ENCODE data around the gene MTPN.

MTPN gene

DNA sequence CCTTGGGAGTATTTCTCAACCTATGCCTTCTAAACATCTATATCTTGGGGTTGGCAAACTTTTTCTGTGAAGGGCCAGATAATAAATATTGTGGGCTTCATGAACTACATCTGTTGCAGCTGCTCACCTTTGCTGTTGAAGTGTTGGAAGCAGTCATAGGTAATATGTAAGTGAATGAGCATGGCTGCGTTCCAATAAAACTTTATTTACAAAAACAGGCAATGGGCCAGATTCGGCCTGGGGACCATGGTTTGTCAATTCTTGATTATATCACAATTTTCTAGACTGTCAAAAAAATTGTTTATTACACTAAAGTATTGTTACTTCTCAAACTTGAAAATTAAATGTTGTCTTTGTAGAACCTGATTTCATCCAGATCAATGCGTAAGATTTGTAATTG is 54.9 kb downstream of the MTPN start:
- no peak for DNase-seq

DNA sequence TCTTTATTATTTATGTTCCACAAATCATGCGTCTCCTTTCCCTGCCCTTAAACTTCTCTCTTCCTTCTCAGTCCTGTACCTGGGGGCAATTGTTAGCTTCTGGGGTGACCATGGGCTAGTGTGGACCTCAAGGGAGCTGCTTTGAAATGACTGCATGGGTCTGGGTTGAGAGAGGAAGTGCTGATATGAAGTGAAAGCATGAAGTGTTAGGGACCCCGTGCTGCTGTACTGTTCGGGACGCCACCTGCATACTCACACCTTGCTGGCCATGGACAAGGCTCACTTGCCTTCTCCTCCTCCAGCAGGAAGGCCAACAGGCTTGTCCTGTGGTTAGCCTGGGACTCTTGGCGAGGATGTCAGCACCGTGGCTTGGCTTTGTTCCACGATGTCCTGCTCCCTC is 56.7 kb downstream of the MTPN start:
- no peak for DNase-seq

- DNase-seq = no peak
Observed at GRCh38 chr7:135919071-135919841, 57.9 kb downstream of the MTPN start.

GRCh38 chr7:135918134-135918533 is 59.0 kb downstream of the MTPN start:
- DNase-seq = no peak

- DNase-seq = no peak
Observed at GRCh38 chr7:135917721-135918120, 59.4 kb downstream of the MTPN start.

GRCh38 chr7:135914346-135914745 is 62.8 kb downstream of the MTPN start:
- no peak for DNase-seq

GRCh38 chr7:135913404-135913803 is 63.8 kb downstream of the MTPN start:
- DNase-seq = no peak

GRCh38 chr7:135911099-135911498 is 66.1 kb downstream of the MTPN start:
- no peak for DNase-seq

DNA sequence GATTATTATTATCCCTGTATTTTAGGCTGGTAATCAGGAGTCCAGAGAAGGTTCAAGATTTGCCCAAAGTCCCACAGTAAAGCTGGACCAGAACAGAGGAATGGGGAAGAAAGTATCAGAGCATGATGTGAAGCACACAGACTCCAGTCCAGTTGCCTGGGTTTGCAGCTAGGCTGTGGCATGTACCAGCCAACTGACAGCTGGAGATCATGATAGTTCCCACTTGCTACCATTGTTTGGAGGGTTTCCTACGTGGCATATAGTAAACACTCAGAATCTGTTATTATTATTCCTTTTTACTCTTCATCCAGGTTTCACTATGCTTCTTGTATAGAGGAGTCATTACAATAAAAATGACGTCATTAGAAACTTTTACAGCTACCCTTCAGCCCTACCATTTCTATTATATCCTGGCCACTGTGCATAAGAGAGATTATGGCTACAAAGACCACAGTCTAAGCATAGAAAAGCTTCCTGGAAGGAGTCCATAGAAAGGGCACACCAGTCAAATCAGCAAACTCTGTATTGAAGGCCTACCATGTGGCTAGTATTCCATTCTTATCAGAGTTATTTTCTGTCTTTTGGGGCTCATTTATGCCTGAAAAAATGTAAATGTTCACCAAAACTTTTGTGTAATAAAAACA is 66.6 kb downstream of the MTPN start:
- DNase-seq = no peak

- DNase-seq = no peak
Observed at GRCh38 chr7:135905858-135906257, 71.3 kb downstream of the MTPN start.

GRCh38 chr7:135905355-135905754 is 71.8 kb downstream of the MTPN start:
- DNase-seq = no peak

DNA sequence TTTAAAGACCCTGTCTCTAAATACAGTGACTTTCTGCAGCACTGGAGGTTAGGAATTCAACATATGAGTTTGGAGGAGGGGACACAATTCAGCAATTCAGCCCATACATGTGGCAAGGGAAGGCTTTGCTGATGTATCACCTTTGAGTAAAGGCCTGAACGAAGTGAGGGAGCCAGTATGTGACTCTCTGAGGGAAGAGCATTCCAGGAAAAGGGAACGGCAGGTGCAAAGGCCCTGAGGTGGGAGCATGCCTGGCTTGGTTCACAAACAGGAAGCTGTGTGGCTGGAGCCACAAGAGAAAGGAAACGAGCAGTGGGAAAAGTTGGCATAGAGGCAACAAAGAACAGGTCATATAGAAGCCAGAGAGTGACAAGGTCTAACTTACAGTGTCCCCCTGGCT is 72.9 kb downstream of the MTPN start:
- DNase-seq = no peak

DNA sequence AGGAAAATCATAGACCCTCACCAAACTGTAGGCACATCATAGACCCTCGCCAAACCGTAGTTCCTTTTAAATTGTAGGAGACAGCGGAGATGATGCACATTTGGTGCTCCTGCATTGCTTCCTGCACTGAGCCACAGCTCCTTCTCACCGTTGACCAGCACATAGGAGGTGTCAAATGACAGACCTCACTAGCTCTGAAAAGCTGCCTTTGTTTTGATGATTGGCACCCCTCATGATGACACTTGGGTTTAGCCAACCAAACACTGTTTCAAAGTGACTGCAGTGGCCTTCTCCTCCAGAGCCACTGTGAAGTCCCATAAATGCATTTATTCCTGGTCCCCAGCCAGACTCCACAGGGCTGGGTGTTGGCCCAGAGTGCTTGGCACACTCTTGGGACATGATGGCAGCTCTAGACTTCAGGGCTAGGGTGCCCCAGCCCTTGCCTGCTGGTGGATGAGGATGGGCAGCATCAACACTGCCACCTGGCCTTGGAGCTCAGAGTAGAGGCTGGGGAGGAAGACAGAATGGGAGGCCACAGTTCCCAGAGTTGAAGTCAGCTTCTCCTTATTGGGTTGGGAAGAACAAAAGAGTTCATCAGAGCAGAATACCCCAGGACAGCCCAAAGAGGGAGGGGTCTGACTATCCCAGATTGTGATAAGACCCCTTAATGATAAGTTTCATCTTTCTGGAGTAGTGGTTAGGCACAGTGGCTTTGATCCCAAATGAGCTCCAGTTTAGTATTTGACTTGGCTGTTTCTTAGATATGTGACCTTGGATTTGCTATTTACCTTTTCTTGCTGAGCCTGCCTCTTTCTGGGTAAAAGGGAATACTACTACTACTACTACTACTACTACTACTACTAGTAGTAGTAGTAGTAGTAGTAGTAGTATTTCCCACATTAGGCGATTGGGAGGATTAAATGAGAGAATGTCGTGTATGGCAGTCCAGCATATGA is 75.3 kb downstream of the MTPN start:
- no peak for DNase-seq

DNA sequence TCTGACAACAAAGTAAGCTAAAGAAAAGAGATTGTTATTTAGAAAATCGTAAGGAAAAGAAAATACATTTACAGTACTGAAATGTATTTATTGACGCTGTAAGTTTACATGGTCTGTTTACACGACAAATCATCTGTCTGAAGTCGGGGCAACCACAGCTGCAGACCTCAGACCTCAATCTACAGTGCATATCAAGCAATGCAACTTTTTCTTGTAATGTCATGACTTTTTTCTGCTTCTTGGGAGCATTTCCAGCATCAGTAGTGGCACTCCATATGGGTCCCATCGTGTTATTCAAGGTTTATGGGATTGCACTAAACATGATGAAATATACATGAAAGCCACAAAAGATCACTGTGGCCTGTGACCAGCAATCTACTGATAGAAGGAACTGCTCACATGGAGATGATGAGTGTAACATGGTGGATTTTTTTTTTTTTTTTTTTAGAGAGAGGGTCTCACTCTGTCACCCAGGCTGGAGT is 77.1 kb downstream of the MTPN start:
- no peak for DNase-seq

GRCh38 chr7:135899458-135900064 is 77.6 kb downstream of the MTPN start:
- no peak for DNase-seq

GRCh38 chr7:135898226-135898625 is 78.9 kb downstream of the MTPN start:
- DNase-seq = no peak

GRCh38 chr7:135894816-135895215 is 82.3 kb downstream of the MTPN start:
- DNase-seq = no peak

DNA sequence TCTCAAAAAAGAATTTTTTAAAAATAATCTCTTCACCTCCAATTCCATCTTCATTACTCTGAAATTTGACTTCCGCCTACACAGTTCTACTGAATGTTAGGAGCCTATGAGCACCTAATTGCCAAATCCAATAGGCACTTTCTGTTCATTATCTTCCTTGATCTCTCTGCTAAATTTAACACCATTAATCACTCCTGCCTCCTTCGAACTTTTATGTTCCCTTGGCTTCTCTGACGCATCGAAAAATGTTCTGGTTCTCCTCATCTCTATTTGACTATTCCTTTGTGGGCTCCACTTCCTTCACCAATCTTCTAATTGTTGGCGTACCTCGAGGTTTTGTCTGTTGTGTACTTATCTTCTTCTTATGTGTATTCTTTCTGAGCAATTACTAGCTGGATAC is 87.3 kb downstream of the MTPN start:
- no peak for DNase-seq

GRCh38 chr7:135888740-135889139 is 88.4 kb downstream of the MTPN start:
- no peak for DNase-seq

- DNase-seq = no peak
Observed at GRCh38 chr7:135886345-135887132, 90.6 kb downstream of the MTPN start.

DNA sequence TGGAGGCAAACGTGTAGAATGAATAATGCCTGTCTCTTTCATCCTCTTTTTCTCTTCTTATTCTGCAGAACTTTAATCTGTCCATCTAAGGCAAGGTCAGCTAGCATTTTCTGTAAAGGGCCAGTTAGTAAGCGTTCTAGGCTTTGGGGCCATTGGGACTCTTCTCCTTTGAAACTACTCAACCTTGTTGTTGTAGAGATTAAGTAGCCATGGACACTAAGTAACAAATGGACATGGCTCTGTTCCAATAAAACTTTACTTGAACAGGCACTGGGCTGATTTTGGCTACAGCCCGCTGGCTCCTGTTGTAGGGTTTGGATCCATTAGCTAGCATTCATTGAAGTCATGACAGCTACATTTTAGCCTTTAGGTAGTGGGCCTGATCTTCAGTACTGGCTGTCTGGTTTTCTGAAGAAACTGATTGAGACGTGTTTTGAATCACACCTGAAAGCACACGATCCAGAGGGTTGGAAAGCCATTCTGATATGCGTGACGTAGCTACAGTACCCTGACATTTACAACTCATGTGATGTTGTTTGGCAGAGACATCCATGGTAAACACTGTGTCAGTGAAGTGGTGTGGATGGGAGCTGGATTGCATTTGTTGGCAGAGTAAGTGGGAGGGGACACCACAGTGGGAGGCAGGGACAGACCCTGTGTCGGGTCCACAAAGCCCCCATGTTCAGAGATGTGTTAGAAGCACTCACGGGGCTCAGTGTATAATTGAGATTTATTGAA is 92.5 kb downstream of the MTPN start:
- no peak for DNase-seq

All from cortex of kidney (tissue), 1 donor.